ENCODE measurements around the gene UPK3BL2.
"Not testable (repeated sequence)": the region's sequence is repeated elsewhere in the genome, so short reads cannot be mapped to it uniquely, and the experiment has no call there.

Gene UPK3BL2

GRCh38 chr7:102494473-102495149 lies 48.9 kb downstream of the UPK3BL2 start:
- DNase-seq (ENCODE audit: low read depth in 2 of 2) = not testable (repeated sequence)

GRCh38 chr7:102494026-102494425 lies 49.5 kb downstream of the UPK3BL2 start:
- not testable (repeated sequence) for DNase-seq (ENCODE audit: low read depth in 2 of 2)

GRCh38 chr7:102493220-102493935 lies 50.1 kb downstream of the UPK3BL2 start:
- DNase-seq (ENCODE audit: low read depth in 2 of 2) = not testable (repeated sequence)

GRCh38 chr7:102490529-102491075 lies 52.9 kb downstream of the UPK3BL2 start:
- not testable (repeated sequence) for DNase-seq (ENCODE audit: low read depth in 2 of 2)

Measured in fibroblast of skin of left biceps (primary cell).